Natural killer cell treated with Interleukin-12 subunit alpha and Interleukin-12 subunit beta and Interleukin-15 and Interleukin-18, amount 100 ng/mL, for 72 hours (primary cell): ENCODE measurements around the gene MCUB. TPM values are rescaled to one million over a fixed set of nuclear protein-coding genes. Genes with fewer than 3 reads are reported as not detected.
"Not testable (repeated sequence)": the region's sequence is repeated elsewhere in the genome, so short reads cannot be mapped to it uniquely, and the experiment has no call there.

Experiments used
- ATAC-seq, 2 donors: fragments of 150-1000 bp; cut with Tn5 transposase in 1 of 2; sonication (Bioruptor Pico), chemical (Tn5 transposase) in 1 of 2; 2 replicates each; pipeline ENCODE4 v1.10.0; 2021
- DNase-seq: peaks from one replicate; pipeline ENCODE4 v3.0.0; 2022; ENCODE audit warnings: low spot score
- H3K27ac Mint-ChIP-seq, 2 donors: 1 replicate in 1 of 2; 2 replicates in 1 of 2; pipeline ENCODE4 v1.8.0; 2022; ENCODE audit warnings: mixed read lengths in 2 of 2, mild to moderate bottlenecking in 1 of 2, moderate library complexity in 1 of 2
- H3K27me3 Mint-ChIP-seq, 2 donors: 1 replicate in 1 of 2; 2 replicates in 1 of 2; pipeline ENCODE4 v1.8.0; 2022; ENCODE audit warnings: mixed read lengths in 2 of 2
- H3K36me3 Mint-ChIP-seq: one replicate; pipeline ENCODE4 v1.8.0; 2022; ENCODE audit warnings: mixed read lengths
- H3K4me1 Mint-ChIP-seq, 2 donors: 1 replicate in 1 of 2; 2 replicates in 1 of 2; pipeline ENCODE4 v1.8.0; 2022; ENCODE audit warnings: low read depth in 2 of 2, mixed read lengths in 2 of 2, mild to moderate bottlenecking in 1 of 2
- H3K4me3 Mint-ChIP-seq: one replicate; pipeline ENCODE4 v1.8.0; 2022; ENCODE audit warnings: mixed read lengths
- H3K9me3 Mint-ChIP-seq: 2 replicates; pipeline ENCODE4 v1.8.0; 2022; ENCODE audit warnings: mixed read lengths
- total RNA-seq, 2 donors: library from RNA; stranded (reverse); gene quantifications; one replicate each; pipeline ENCODE4 v1.2.3, GENCODE V29; 2022

MCUB gene
- total RNA-seq, 2 donors from 2014 or later = 13.0 to 21.8 TPM

DNA sequence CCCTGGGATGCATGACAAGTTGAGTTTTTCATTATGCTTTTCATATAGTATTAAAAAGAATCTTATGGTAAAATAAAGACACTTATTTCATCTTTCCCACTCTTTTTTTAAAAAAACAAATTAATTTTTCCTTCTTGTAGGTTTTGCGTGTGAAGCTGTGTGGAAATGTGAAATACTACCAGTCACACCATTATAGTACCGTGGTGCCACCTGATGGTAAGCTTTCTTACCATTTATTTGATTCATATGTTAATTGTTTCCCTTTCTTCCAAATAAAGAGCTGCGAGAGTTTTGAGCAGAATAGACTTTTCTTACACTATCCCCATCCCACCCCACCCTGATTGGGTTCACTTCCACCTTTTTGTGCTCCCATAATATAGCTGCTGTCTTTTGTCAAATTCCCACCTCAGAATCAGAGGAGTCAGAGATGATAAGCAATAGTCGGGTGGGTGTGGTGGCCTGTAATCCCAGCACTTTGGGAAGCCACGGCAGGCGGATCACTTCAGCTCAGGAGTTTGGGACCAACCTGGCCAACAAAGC is 98.9 kb downstream of the MCUB start:
- no peaks in the 10 kb centered on the region for H3K27me3 Mint-ChIP-seq
- H3K9me3 Mint-ChIP-seq = no peaks in the 10 kb centered on the region
- no peaks in the 10 kb centered on the region for H3K36me3 Mint-ChIP-seq
- DNase-seq (no peak), ATAC-seq (no peak)
- no peak overlapping the region for H3K4me3 Mint-ChIP-seq
- H3K4me1 Mint-ChIP-seq = peaks cover 0 to 3% of the 10 kb centered on the region in 2 donors
- H3K27ac Mint-ChIP-seq = no peak overlapping the region

DNA sequence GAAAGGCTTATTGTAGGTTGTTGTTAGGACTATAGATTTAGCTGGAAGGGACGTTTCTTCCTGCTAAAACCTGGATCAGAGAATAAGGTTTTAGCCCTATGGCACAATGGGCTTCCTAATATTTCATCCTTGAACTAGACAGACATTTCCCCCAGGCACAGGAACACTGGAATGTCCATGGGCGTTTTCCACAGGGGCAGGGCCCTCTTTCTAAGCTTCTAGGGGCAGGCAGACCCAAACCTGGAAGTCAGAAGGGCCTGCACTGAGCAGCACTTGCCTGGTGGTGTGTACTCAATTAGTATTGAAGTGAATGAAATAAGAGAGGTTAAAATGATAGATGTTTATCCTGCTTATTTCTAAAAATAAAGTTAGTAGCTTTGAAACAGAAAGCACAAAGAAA is 102.1 kb downstream of the MCUB start:
- no peak overlapping the region for H3K4me3 Mint-ChIP-seq
- DNase-seq (no peak), ATAC-seq (no peak)
- no peaks in the 10 kb centered on the region for H3K9me3 Mint-ChIP-seq
- H3K27ac Mint-ChIP-seq = no peak overlapping the region
- no peaks in the 10 kb centered on the region for H3K36me3 Mint-ChIP-seq
- H3K27me3 Mint-ChIP-seq = no peaks in the 10 kb centered on the region
- no peaks in the 10 kb centered on the region for H3K4me1 Mint-ChIP-seq

DNA sequence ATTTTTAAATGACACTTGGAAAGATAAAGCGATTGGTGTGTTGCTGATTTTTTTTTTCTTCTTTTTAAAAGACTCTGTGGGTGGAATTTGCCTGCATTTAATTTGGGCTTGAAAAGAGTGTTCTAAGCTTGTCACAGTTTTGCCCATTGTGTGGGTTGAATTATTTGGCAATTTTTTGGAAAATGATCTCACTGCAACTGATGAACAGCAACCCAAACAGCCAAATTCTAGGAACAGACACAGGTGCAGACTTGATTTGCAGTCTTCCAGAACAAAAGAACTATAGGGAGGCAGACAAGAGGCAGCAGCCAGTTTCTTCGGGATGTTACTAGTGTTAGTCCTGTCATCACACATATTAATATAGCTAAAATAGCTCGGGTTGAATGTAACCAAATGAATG is 102.7 kb downstream of the MCUB start:
- Mint-ChIP-seq H3K36me3 (no peaks in the 10 kb centered on the region), H3K9me3 (no peaks in the 10 kb centered on the region), H3K27me3 (no peaks in the 10 kb centered on the region), H3K4me1 (no peaks in the 10 kb centered on the region), H3K27ac (no peak overlapping the region), H3K4me3 (no peak overlapping the region)
- no peak for ATAC-seq
- DNase-seq = no peak

DNA sequence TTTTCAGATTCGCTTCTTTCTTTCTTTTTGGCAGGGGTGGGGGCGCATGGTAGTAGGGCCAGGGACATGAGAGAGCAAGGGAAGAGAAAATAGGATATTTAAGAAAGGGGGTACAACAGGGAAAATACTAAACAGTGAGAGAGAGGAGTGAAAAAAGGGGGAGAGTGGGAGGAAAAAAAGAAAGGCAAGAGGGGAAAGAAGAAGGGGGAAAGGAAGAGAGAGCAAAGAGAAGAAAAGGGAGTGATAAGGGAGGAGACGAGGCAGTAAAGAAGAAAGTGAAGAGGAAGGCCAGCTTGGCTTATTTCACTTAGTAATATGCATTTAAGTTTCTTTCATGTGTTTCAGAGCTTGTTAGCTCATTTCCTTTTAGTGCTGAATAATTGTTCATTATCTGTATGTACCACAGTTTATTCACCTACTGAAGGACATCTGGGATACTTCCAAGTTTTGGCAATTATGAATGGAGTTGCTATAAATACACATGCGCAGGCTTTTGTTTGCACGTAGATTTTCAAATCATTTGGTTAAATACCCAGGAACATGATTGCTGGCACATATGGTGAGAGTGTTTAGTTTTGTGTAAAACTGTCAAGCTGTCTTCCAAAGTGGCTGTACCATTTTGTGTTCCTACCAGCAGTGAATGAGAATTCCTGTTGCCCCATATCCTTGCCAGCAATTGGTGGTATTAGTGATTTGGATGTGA is 105.9 kb downstream of the MCUB start:
- DNase-seq (no peak), ATAC-seq (no peak)
- Mint-ChIP-seq H3K4me3 (no peak overlapping the region), H3K9me3 (no peaks in the 10 kb centered on the region), H3K36me3 (no peaks in the 10 kb centered on the region), H3K4me1 (no peaks in the 10 kb centered on the region), H3K27ac (no peak overlapping the region), H3K27me3 (no peaks in the 10 kb centered on the region)

DNA sequence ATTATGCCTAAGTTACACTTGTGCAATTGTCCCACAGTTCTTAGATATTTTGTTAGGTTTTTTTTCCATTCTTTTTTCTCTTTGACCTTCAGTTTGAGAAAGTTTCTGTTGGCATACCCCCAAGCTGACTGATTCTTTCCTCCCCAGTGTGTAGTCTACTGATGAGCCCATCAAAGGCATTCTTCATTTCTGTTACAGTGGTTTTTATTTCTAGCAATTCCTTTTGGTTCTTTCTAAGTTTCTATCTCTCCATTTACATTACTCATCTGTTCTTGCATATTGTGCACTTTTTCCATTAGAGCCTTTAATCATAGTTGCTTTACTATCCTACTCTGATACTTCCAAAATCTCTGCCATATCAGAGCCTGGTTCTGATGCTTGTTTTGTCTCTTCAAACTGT is 111.3 kb downstream of the MCUB start:
- ATAC-seq (no peak), DNase-seq (no peak)
- Mint-ChIP-seq H3K27ac (no peak overlapping the region), H3K9me3 (peaks cover 5% of the 10 kb centered on the region), H3K27me3 (no peaks in the 10 kb centered on the region), H3K4me1 (no peaks in the 10 kb centered on the region), H3K36me3 (peaks cover 8% of the 10 kb centered on the region), H3K4me3 (no peak overlapping the region)

DNA sequence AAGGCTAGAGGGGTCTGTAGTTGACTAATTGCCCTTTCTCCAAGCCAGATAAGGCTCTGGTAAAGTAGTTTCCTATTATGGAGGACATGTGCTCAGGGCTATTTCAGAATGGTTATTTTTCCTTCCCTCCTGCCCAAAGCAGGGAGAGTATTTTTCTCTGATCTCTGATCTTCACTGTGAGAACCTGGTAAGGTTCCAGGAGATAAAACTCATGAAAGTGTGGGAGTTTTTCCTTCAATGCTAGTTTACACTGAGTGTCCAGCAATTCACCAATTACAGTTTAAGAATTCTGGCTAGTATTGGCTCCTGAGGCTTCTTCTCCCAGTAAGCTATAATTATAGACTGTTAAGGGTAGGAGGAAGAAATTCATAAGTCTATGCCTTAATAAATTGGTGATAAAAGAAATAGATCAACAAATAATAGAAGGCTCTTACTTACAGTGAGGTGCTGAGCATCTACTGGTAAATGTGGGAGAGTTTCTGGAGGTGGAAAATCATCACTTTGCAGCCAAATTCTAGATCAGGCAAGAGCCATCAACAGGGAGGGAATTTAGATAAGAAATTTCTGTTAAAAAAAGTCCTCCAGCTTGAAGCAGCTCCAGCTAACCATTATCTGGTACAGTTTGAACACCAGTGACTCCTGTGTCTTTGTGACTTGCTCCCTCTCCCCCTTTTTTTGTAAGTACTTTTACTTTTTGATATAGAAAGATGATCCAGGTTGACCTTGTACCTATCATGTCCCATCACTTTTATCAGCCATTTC is 112.3 kb downstream of the MCUB start:
- H3K27ac Mint-ChIP-seq = no peak overlapping the region
- peaks cover 8% of the 10 kb centered on the region for H3K36me3 Mint-ChIP-seq
- DNase-seq (no peak), ATAC-seq (no peak)
- H3K4me1 Mint-ChIP-seq = peaks cover 0 to 3% of the 10 kb centered on the region in 2 donors
- peaks cover 5% of the 10 kb centered on the region for H3K9me3 Mint-ChIP-seq
- H3K4me3 Mint-ChIP-seq = no peak overlapping the region
- no peaks in the 10 kb centered on the region for H3K27me3 Mint-ChIP-seq

DNA sequence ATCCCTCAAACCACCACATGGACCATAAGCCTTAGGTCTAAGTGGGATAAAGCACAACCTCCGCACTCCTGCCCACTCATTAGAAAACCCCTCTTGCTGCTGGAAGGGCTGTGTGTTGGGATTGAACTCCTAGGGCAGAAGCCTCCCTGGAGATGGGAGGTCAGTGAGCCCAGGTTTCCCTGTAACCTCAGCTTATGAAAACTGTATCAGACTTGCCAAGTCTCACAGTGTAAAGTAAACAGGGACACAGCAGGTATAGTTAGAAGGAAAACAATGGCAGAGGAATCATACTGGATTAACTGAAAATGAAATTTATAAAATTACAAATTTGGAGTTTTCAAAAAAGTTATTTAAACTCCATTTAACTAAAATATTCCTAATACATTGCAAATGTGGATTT is 113.3 kb downstream of the MCUB start:
- H3K9me3 Mint-ChIP-seq = peaks cover 5% of the 10 kb centered on the region
- H3K4me3 Mint-ChIP-seq = no peak overlapping the region
- H3K36me3 Mint-ChIP-seq = peaks cover 8% of the 10 kb centered on the region
- no peak overlapping the region for H3K27ac Mint-ChIP-seq
- ATAC-seq = no peak
- H3K27me3 Mint-ChIP-seq = no peaks in the 10 kb centered on the region
- H3K4me1 Mint-ChIP-seq = peaks cover 0 to 3% of the 10 kb centered on the region in 2 donors
- DNase-seq = no peak

DNA sequence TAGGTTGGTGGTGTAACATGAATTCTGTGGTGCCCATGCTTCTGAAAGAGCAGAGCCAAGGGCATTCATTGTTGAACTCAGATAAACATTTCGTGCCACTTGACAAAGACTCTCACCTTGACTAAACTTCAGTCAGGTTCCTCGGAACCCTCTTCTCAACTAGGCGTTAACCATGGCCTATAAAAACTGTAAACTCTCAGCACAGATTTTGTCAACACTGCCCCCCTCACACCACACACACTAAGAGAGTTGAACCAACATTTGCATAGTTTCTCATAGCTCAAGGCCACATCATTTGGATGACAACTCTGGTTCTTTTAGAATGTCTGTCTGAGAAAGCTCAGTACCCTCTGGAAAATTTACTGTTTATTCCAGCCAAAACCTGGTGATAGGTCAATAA is 115.1 kb downstream of the MCUB start:
- H3K36me3 Mint-ChIP-seq = peaks cover 8% of the 10 kb centered on the region
- DNase-seq (no peak), ATAC-seq (peak in 1 of 2 donors; percentile 43)
- no peaks in the 10 kb centered on the region for H3K27me3 Mint-ChIP-seq
- H3K27ac Mint-ChIP-seq = no peak overlapping the region
- no peak overlapping the region for H3K4me3 Mint-ChIP-seq
- H3K9me3 Mint-ChIP-seq = peaks cover 5% of the 10 kb centered on the region
- peaks cover 0 to 3% of the 10 kb centered on the region in 2 donors for H3K4me1 Mint-ChIP-seq

DNA sequence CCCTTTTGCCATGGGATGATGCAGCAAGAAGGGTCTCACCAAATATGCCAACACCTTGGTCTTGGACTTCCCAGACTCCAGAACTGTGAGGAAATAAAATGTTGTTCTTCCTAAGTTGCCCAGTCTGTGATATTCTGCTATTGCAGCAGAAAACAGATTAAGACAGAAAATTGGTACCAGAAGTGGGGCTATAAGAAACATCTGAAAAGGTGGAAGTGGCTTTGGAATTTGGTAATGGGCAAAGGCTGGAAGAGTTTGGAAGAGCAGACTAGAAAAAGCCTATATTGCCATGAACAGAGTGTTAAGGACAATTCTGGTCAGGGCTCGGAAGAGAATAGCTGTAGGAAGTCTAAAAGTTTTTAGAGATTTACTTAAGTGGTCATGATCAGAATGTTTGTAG is 115.8 kb downstream of the MCUB start:
- peaks cover 8% of the 10 kb centered on the region for H3K36me3 Mint-ChIP-seq
- no peaks in the 10 kb centered on the region for H3K27me3 Mint-ChIP-seq
- ATAC-seq (no peak), DNase-seq (no peak)
- H3K9me3 Mint-ChIP-seq = peaks cover 5% of the 10 kb centered on the region
- H3K4me1 Mint-ChIP-seq = peaks cover 0 to 3% of the 10 kb centered on the region in 2 donors
- H3K4me3 Mint-ChIP-seq = no peak overlapping the region
- H3K27ac Mint-ChIP-seq = no peak overlapping the region

DNA sequence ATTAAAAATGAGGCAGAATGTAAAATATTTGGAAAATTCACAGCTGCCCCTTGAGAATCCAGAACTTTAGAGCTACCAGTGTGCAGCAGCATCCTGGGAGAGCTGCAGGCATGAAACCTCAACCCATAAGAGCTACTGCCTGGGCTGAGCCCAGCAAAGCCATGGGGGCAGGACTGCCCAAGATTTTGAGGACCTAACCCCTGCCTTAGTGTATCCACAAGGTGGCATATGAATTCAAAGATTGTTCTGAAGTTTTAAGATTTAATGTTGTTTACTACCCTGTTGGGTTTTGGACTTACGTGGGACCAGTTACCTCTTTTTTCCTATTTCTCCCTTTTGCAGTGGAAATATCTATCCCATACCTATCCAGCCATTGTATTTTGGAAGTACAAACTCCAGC is 116.8 kb downstream of the MCUB start:
- Mint-ChIP-seq H3K36me3 (no peaks in the 10 kb centered on the region), H3K4me3 (no peak overlapping the region), H3K27ac (no peak overlapping the region), H3K27me3 (no peaks in the 10 kb centered on the region), H3K9me3 (no peaks in the 10 kb centered on the region), H3K4me1 (peaks cover 0 to 3% of the 10 kb centered on the region in 2 donors)
- no peak for DNase-seq
- ATAC-seq = no peak

DNA sequence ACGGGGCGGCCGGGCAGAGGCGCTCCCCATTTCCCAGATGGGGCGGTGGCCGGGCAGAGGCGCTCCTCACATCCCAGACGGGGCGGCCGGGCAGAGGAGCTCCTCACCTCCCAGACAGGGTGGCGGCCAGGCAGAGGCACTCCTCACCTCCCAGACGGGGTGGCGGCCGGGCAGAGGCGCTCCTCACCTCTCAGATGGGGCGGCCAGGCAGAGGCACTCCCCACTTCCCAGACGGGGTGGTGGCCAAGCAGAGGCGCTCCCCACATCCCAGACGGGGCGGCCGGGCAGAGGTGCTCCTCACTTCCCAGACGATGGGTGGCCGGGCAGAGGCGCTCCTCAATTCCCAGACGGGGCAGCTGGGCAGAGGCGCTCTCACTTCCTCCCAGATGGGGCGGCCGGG is 118.4 kb downstream of the MCUB start:
- H3K27ac Mint-ChIP-seq, H3K36me3 Mint-ChIP-seq, DNase-seq, H3K4me1 Mint-ChIP-seq, H3K4me3 Mint-ChIP-seq, ATAC-seq, H3K9me3 Mint-ChIP-seq, H3K27me3 Mint-ChIP-seq: not testable (repeated sequence)

DNA sequence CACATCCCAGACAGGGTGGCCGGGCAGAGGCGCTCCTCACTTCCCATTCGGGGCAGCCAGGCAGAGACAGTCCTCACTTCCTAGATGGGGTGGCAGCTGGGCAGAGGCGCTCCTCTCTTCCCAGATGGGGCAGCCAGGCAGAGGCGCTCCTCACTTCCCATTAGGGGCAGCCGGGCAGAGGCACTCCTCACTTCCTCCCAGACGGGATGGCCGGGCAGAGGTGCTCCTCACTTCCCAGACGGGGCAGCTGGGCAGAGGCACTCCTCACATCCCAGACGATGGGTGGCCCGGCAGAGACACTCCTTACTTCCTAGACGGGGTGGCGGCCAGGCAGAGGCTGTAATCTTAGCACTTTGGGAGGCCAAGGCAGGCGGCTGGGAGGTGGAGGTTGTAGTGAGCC is 118.9 kb downstream of the MCUB start:
- not testable (repeated sequence) for H3K9me3 Mint-ChIP-seq, ATAC-seq, DNase-seq

DNA sequence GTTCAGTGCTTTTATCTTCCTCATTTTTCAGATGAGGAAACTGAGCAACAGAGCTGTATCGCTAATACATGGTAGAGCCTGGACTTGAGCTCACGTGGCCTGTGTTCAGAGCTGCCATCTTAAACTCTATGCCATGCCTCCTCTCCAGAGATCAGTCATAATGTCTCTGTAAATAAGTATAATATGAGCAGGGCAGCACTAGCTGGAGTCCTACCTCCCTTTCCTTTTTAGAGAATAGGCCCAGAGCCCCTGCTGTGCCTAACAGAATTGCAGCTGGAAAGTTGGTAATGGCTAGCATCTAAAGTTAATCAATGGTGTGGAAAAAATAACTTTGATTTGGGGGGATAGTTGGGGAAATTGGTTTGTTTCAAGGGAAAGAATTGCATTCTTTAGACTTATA is 122.8 kb downstream of the MCUB start:
- no peak for ATAC-seq
- H3K4me3 Mint-ChIP-seq = no peak overlapping the region
- H3K36me3 Mint-ChIP-seq = peaks cover 4% of the 10 kb centered on the region
- no peaks in the 10 kb centered on the region for H3K4me1 Mint-ChIP-seq
- no peak overlapping the region for H3K27ac Mint-ChIP-seq
- no peaks in the 10 kb centered on the region for H3K27me3 Mint-ChIP-seq
- H3K9me3 Mint-ChIP-seq = no peaks in the 10 kb centered on the region
- no peak for DNase-seq

More for the DNA sequence above, 118.9 kb downstream of the MCUB start:
- H3K27me3 Mint-ChIP-seq, H3K36me3 Mint-ChIP-seq, H3K4me3 Mint-ChIP-seq, H3K4me1 Mint-ChIP-seq, H3K27ac Mint-ChIP-seq: not testable (repeated sequence)

DNA sequence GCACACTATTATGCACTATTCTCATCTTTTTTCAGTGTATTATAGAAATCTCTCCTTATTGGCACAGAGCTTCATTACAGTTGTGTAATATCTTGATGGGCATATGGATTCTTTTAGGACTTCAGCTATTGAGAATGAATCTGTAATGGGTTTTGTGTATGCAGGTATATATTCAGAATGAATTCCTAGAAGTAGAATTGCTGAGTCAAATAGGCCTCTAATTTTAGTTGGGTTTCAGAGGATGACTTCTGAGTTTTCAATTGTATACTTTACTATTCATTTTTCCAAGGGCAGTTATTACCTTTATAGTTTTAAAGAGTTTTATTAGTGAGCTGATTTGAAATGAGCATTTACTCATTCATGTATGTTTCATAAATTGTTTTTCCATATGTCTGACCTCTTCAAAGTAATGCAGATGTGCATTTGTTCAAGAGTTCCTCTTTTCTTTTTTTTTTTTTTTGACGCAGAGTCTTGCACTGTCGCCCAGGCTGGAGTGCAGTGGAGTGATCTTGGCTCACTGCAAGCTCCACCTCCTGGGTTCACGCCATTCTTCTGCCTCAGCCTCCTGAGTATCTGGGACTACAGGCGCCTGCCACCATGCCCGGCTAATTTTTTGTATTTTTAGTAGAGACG is 123.7 kb downstream of the MCUB start:
- Mint-ChIP-seq H3K4me1 (no peaks in the 10 kb centered on the region), H3K4me3 (no peak overlapping the region), H3K27me3 (no peaks in the 10 kb centered on the region), H3K27ac (no peak overlapping the region), H3K9me3 (no peaks in the 10 kb centered on the region), H3K36me3 (peaks cover 5% of the 10 kb centered on the region)
- DNase-seq = no peak
- no peak for ATAC-seq
